Measurements from ENCODE around the gene EPB41. TPM values are rescaled to one million over a fixed set of nuclear protein-coding genes. Genes with fewer than 3 reads are reported as not detected.
"Not testable (repeated sequence)": the region's sequence is repeated elsewhere in the genome, so short reads cannot be mapped to it uniquely, and the experiment has no call there.

Gene EPB41
- total and polyA plus RNA-seq, 5 experiments from 2014 or later, result 84.1 to 328 (median 99.9) TPM

GRCh38 chr1:29134695-29135028, 220.3 kb downstream of the EPB41 start:
- H3K4me1 Mint-ChIP-seq, result peaks cover 0 to 5% (median 2%) of the 10 kb centered on the region in 4 donors
- no peaks in the 10 kb centered on the region for H3K9me3 Mint-ChIP-seq
- peaks cover 8 to 30% (median 15%) of the 10 kb centered on the region in 5 donors for H3K27me3 Mint-ChIP-seq
- no peaks in the 10 kb centered on the region for H3K36me3 Mint-ChIP-seq
- ATAC-seq (no peak), DNase-seq (no peak)
- H3K27ac Mint-ChIP-seq, result no peak overlapping the region
- POLR2A ChIA-PET, result interaction anchor here (1.1 kb wide), 1 partner anchor 13 kb away, joined by 3 read pairs; no protein-coding TSS in a partner anchor
- peak overlapping the region in 2 of 10 donors; percentile 4 to 6 for H3K4me3 Mint-ChIP-seq

DNA sequence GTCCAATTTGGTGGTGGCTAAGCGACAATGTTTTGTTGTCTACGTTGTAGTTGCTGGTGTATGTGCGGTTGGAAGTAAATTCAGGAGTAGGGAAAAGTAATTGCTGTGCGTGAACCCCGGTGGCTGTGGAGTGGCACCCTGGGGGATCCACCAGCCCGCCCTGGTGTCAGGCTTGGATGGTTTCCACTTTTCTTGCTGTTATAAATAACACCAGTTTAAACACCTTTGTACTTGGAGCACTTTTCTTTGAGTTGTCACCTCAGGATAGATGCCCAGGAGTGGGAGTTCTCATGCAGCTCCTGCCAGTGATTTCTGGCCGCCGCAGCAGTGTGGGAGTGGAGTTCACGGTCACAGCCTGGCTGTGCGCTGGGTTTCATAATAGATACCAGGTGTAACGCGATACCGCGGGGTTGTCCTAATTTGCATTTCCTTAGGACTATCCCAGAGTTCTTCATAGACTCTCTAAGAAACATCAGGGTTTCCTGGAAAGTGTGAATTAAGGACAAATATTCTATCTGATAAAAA, 222.1 kb downstream of the EPB41 start:
- H3K9me3 Mint-ChIP-seq, result no peaks in the 10 kb centered on the region
- H3K27ac Mint-ChIP-seq, result no peak overlapping the region
- peaks cover 8 to 19% (median 11%) of the 10 kb centered on the region in 5 donors for H3K27me3 Mint-ChIP-seq
- H3K36me3 Mint-ChIP-seq, result no peaks in the 10 kb centered on the region
- no peak for ATAC-seq
- peaks cover 0 to 5% (median 2%) of the 10 kb centered on the region in 4 donors for H3K4me1 Mint-ChIP-seq
- no peak overlapping the region for H3K4me3 Mint-ChIP-seq
- POLR2A ChIA-PET, result no interaction called here
- no peak for DNase-seq

DNA sequence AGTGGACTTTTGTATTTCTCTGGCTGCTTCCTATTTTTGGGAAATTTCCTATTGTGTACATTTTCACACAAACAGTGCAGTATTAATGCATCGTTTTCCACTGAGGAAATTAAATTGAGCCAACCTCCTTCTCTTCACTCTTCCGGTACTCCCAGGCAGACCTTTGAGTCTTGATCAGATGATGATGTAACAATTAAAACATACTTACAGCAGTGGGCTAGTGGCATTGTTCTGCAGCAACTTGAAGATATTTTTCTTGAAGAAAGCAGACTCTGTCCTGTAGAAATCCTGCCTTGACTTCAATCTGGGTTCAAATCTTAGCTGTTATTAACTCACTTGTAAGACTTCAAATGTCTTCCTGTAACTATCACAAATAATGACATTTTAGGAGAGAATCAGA, 228.3 kb downstream of the EPB41 start:
- POLR2A ChIA-PET, result no interaction called here
- H3K4me3 Mint-ChIP-seq, result no peak overlapping the region
- peaks cover 0 to 16% (median 0%) of the 10 kb centered on the region in 9 donors for H3K9me3 Mint-ChIP-seq
- DNase-seq (no peak), ATAC-seq (no peak)
- peaks cover 16 to 29% (median 25%) of the 10 kb centered on the region in 3 donors for H3K36me3 Mint-ChIP-seq
- peaks cover 0 to 5% (median under 1%) of the 10 kb centered on the region in 4 donors for H3K4me1 Mint-ChIP-seq
- peak overlapping the region in 1 of 10 donors; percentile 37 for H3K27ac Mint-ChIP-seq
- no peaks in the 10 kb centered on the region for H3K27me3 Mint-ChIP-seq

- Mint-ChIP-seq H3K27me3 (no peaks in the 10 kb centered on the region), H3K9me3 (peaks cover 0 to 16% (median 0%) of the 10 kb centered on the region in 9 donors), H3K27ac (no peak overlapping the region), H3K4me1 (peaks cover 0 to 8% (median under 1%) of the 10 kb centered on the region in 4 donors), H3K36me3 (peaks cover 29 to 43% (median 39%) of the 10 kb centered on the region in 3 donors), H3K4me3 (no peak overlapping the region)
- POLR2A ChIA-PET, result no interaction called here
- no peak for ATAC-seq
- DNase-seq, result no peak
These were observed 229.8 kb downstream of the EPB41 start for GRCh38 chr1:29144178-29144577.

- ATAC-seq, result no peak
- peak overlapping the region in 4 of 10 donors; percentile 6 to 73 (median 38) for H3K27ac Mint-ChIP-seq
- DNase-seq, result no peak
- POLR2A ChIA-PET, result no interaction called here
- H3K4me3 Mint-ChIP-seq, result peak overlapping the region in 1 of 10 donors; percentile 12
- peaks cover 0 to 8% (median under 1%) of the 10 kb centered on the region in 4 donors for H3K4me1 Mint-ChIP-seq
- H3K9me3 Mint-ChIP-seq, result peaks cover 0 to 16% (median 0%) of the 10 kb centered on the region in 9 donors
- peaks cover 29 to 61% (median 48%) of the 10 kb centered on the region in 3 donors for H3K36me3 Mint-ChIP-seq
- no peaks in the 10 kb centered on the region for H3K27me3 Mint-ChIP-seq
These were observed 231.5 kb downstream of the EPB41 start for GRCh38 chr1:29145739-29146437.

GRCh38 chr1:29148656-29149491, 234.5 kb downstream of the EPB41 start:
- no peaks in the 10 kb centered on the region for H3K27me3 Mint-ChIP-seq
- H3K4me1 Mint-ChIP-seq, result peaks cover 0 to 9% (median under 1%) of the 10 kb centered on the region in 4 donors
- peaks cover 29 to 89% (median 53%) of the 10 kb centered on the region in 3 donors for H3K36me3 Mint-ChIP-seq
- POLR2A ChIA-PET, result interaction anchor here (1.3 kb wide), 1 partner anchor 33 kb away, joined by 3 read pairs; the partner anchor contains the start of gene SRSF4
- H3K27ac Mint-ChIP-seq, result peak overlapping the region in 2 of 10 donors; percentile 15 to 40
- H3K9me3 Mint-ChIP-seq, result peaks cover 0 to 8% (median 0%) of the 10 kb centered on the region in 9 donors
- H3K4me3 Mint-ChIP-seq, result no peak overlapping the region
- DNase-seq, result no peak
- no peak for ATAC-seq

GRCh38 chr1:29150346-29150745, 236.0 kb downstream of the EPB41 start:
- not testable (repeated sequence) for ATAC-seq, H3K9me3 Mint-ChIP-seq, DNase-seq, H3K27me3 Mint-ChIP-seq, H3K4me1 Mint-ChIP-seq
- POLR2A ChIA-PET, result interaction anchor here (0.7 kb wide), 1 partner anchor 25 kb away, joined by 3 read pairs; no protein-coding TSS in a partner anchor
- peak overlapping the region in 1 of 10 donors; percentile 25 for H3K4me3 Mint-ChIP-seq
- H3K36me3 Mint-ChIP-seq, result peaks cover 26 to 99% (median 53%) of the 10 kb centered on the region in 3 donors
- H3K27ac Mint-ChIP-seq, result peak overlapping the region in 1 of 10 donors; percentile 57

DNA sequence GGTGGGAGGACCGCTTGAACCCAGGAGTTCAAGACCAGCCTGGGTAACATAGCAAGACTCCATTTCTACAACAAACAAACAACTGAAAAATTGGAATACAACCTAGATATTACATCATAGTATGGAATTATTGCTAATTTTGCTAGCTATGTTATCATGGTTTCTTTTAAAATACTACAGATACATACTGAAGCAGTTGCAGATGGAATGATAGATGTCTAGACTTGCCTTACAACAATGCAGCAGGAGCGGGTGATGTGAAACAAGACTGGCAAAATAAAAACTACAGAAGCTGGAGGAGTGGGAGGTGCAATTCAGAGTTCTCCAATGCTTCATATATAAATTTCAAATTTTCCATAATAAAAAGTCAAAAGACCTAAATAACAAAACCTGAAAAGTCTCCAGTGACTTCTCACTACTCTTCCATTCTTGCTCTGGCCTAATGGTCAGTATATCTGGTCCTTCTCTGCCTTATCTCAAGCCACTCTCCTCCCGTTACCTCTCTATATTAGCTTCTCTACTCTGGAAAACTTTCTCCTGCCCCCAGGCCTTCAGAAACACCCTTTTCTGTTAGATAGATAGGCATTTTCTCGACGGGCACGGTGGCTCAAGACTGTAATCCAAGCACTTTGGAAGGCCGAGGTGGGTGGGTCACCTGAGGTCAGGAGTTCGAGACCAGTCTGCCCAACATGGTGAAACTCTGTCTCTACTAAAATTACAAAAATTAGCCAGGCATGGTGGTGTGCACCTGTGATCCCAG, 237.9 kb downstream of the EPB41 start:
- ATAC-seq (no peak), DNase-seq (no peak)
- Mint-ChIP-seq H3K27ac (peak overlapping the region in 3 of 10 donors; percentile 13 to 86 (median 57)), H3K4me3 (no peak overlapping the region), H3K27me3 (no peaks in the 10 kb centered on the region), H3K36me3 (peaks cover 13 to 99% (median 37%) of the 10 kb centered on the region in 3 donors), H3K4me1 (peaks cover 0 to 5% (median 2%) of the 10 kb centered on the region in 4 donors), H3K9me3 (no peaks in the 10 kb centered on the region)
- POLR2A ChIA-PET, result no interaction called here

- ATAC-seq, result no peak
- no peak for DNase-seq
- H3K9me3 Mint-ChIP-seq, result no peaks in the 10 kb centered on the region
- peaks cover 0 to 17% (median 6%) of the 10 kb centered on the region in 4 donors for H3K4me1 Mint-ChIP-seq
- no peaks in the 10 kb centered on the region for H3K27me3 Mint-ChIP-seq
- POLR2A ChIA-PET, result interaction anchor here (1.0 kb wide), 1 partner anchor 36 kb away, joined by 3 read pairs; no protein-coding TSS in a partner anchor
- peaks cover 0 to 89% (median 13%) of the 10 kb centered on the region in 3 donors for H3K36me3 Mint-ChIP-seq
- peak overlapping the region in 3 of 10 donors; percentile 45 to 81 (median 75) for H3K27ac Mint-ChIP-seq
- H3K4me3 Mint-ChIP-seq, result no peak overlapping the region
These were observed 242.3 kb downstream of the EPB41 start for GRCh38 chr1:29156543-29157268.

DNA sequence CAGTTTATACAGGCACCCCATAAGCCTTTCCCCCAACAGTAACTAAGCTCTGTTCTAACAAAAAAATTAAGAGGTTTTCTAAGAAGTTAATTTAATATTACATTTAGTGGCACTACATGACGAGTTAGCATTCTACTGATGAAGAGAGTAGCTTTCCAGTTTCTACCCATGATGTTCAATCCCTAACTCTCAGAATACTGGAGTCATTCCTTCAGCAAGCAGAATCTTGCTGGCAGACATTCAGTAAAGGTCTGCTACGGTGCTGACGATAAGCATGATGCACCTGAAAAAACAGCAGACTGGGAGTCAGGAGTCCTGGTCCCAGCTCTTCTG, 242.9 kb downstream of the EPB41 start:
- DNase-seq, result no peak
- Mint-ChIP-seq H3K36me3 (peaks cover 0 to 86% (median 12%) of the 10 kb centered on the region in 3 donors), H3K4me3 (no peak overlapping the region), H3K27ac (peak overlapping the region in 1 of 10 donors; percentile 33), H3K9me3 (no peaks in the 10 kb centered on the region), H3K27me3 (no peaks in the 10 kb centered on the region), H3K4me1 (peaks cover 0 to 20% (median 9%) of the 10 kb centered on the region in 4 donors)
- no peak for ATAC-seq
- POLR2A ChIA-PET, result interaction anchor here (1.0 kb wide), 1 partner anchor 36 kb away, joined by 3 read pairs; no protein-coding TSS in a partner anchor

DNA sequence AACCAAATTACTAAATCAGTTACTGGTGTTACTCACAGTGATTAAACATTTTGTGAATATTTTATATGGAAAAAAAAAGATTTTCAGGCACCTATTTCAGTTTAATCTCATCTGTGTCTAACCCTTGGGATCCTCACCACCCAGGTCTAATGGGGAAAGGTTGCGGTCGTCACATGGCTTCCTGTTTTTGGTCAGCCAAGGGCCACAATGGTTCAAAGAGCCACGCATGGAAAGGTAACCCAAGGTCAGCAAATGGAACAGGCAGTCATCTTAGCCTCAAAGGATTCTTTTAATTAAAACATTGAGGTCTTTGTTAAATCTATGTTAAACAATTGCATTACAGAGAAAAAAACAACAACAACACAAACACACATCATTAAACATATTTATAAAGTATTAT, 245.4 kb downstream of the EPB41 start:
- no peak for ATAC-seq
- Mint-ChIP-seq H3K27ac (no peak overlapping the region), H3K9me3 (no peaks in the 10 kb centered on the region), H3K4me1 (peaks cover 9 to 38% (median 23%) of the 10 kb centered on the region in 4 donors), H3K27me3 (no peaks in the 10 kb centered on the region), H3K4me3 (no peak overlapping the region), H3K36me3 (peaks cover 0 to 74% (median 8%) of the 10 kb centered on the region in 3 donors)
- no peak for DNase-seq
- POLR2A ChIA-PET, result interaction anchor here (0.6 kb wide), 1 partner anchor 22 kb away, joined by 6 read pairs; the partner anchor contains the start of gene SRSF4

All from naive thymus-derived CD8-positive, alpha-beta T cell (primary cell).